ENCODE data around the gene SPON1. TPM values are rescaled to one million over a fixed set of nuclear protein-coding genes. Genes with fewer than 3 reads are reported as not detected.

Gene SPON1
- total RNA-seq, 1 donor from 2014 or later = under 0.01 TPM

DNA sequence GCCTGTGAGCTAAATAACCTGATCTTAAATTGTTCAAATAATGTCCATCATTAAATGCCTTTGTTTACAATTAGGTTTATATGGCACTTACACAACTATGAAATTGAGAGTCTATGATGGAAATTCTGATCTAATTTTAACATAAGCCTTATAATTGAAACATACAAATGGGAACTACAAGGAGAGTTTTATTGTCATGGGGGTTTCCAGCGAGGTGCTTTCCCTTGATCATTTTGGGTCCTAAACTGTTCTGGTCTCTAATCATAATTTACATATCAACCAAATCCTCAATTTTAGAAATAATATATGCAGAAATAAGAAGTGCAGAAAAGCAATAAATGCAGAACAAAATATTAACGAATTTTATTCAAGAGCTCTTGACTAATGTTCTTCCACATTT, 351.6 kb downstream of the SPON1 start:
- no peak for DNase-seq (ENCODE audit: low read depth in 2 of 2)

GRCh38 chr11:14315130-14315529, 352.6 kb downstream of the SPON1 start:
- DNase-seq (ENCODE audit: low read depth in 2 of 2) = peak in 1 of 2 donors; percentile 30

Data from lung microvascular endothelial cell (primary cell).